H1 (cell line): ENCODE measurements around the gene KIAA1671. TPM values are rescaled to one million over a fixed set of nuclear protein-coding genes. Genes with fewer than 3 reads are reported as not detected.

Experiments used
- CTCF ChIA-PET: fragments of 300-600 bp; sonication (Branson Sonifier 250); formaldehyde crosslinking; loops from one replicate; lab custom pipeline; 2021; ENCODE audit not compliant: partially characterized antibody; lab: Charles Lee
- POLR2A ChIA-PET: fragments of 300-600 bp; sonication (Branson Sonifier 250); formaldehyde crosslinking; loops from one replicate; lab custom pipeline; 2021; ENCODE audit warnings: inconsistent platforms; ENCODE audit not compliant: partially characterized antibody; lab: Charles Lee
- DNase-seq, 2 experiments: peaks; one replicate each; pipeline versions ENCODE4 v3.0.0 to v3.0.0-alpha.2; 2010 to 2022; ENCODE audit warnings: low spot score in 2 of 2, low read depth in 1 of 2, mixed read lengths in 1 of 2
- FAIRE-seq: peaks from 2 replicates; lab custom pipeline; 2011; peaks lifted over from hg19 to GRCh38; lab: Jason Lieb, UNC
- H2AFZ ChIP-seq: 2 replicates; pipeline ENCODE4 v1.8.1; 2012; ENCODE audit warnings: low read length, inconsistent platforms
- H2AK5ac ChIP-seq: 2 replicates; pipeline ENCODE4 v1.6.1; 2013; ENCODE audit warnings: low read depth, low read length
- H2BK120ac ChIP-seq: replicated peaks from 2 replicates; pipeline ENCODE3; 2013; ENCODE audit warnings: low read depth, low read length, inconsistent platforms
- H2BK12ac ChIP-seq: 2 replicates; pipeline ENCODE4 v1.6.1; 2013; ENCODE audit warnings: low read depth, low read length
- H2BK15ac ChIP-seq: 2 replicates; pipeline ENCODE4 v1.6.1; 2013; ENCODE audit warnings: low read length
- H2BK20ac ChIP-seq: 2 replicates; pipeline ENCODE4 v1.6.1; 2013; ENCODE audit warnings: low read length
- H2BK5ac ChIP-seq: 2 replicates; pipeline ENCODE4 v1.6.1; 2013; ENCODE audit warnings: low read depth, low read length
- H3K14ac ChIP-seq: 2 replicates; pipeline ENCODE4 v1.6.1; 2013; ENCODE audit warnings: inconsistent platforms; ENCODE audit not compliant: insufficient read length
- H3K18ac ChIP-seq: 2 replicates; pipeline ENCODE4 v1.6.1; 2013; ENCODE audit warnings: low read length; ENCODE audit errors: extremely low read depth
- H3K23ac ChIP-seq: 2 replicates; pipeline ENCODE4 v1.6.1; 2013; ENCODE audit warnings: inconsistent platforms; ENCODE audit not compliant: insufficient read length
- H3K23me2 ChIP-seq: 2 replicates; pipeline ENCODE4 v1.6.1; 2013; ENCODE audit warnings: low read depth, low read length
- H3K27ac ChIP-seq: 2 replicates; pipeline ENCODE4 v1.6.1; 2011; ENCODE audit warnings: low read depth, low read length, inconsistent platforms
- H3K27me3 ChIP-seq, 4 experiments: replicated peaks in 1 of 4; 1 replicate in 1 of 4; 2 replicates in 3 of 4; pipeline versions ENCODE4 v1.6.1 to v1.8.1; 2011 to 2013; ENCODE audit warnings: low read length in 3 of 4, mild to moderate bottlenecking in 3 of 4, inconsistent platforms in 2 of 4, mixed read lengths in 2 of 4, moderate library complexity in 1 of 4; ENCODE audit not compliant: control insufficient read depth in 3 of 4, insufficient read depth in 3 of 4; ENCODE audit errors: extremely low read depth in 1 of 4
- H3K36me3 ChIP-seq, 4 experiments: 2 replicates each; pipeline versions ENCODE4 v1.6.1 to v1.8.1; 2011 to 2013; ENCODE audit warnings: mild to moderate bottlenecking in 4 of 4, low read length in 3 of 4, moderate library complexity in 2 of 4, control low read depth in 1 of 4, inconsistent platforms in 1 of 4; ENCODE audit not compliant: insufficient read depth in 4 of 4, control insufficient read depth in 2 of 4
- H3K4ac ChIP-seq: replicated peaks from 2 replicates; pipeline ENCODE3; 2013; ENCODE audit warnings: low read length, low read depth, mixed read lengths, inconsistent platforms; ENCODE audit not compliant: insufficient read length
- H3K4me1 ChIP-seq, 4 experiments: replicated peaks in 1 of 4; 1 replicate in 1 of 4; 2 replicates in 3 of 4; pipeline versions ENCODE4 v1.6.1 to v1.8.1; 2011 to 2013; ENCODE audit warnings: low read length in 3 of 4, inconsistent platforms in 2 of 4, mixed read lengths in 1 of 4; ENCODE audit not compliant: insufficient read depth in 4 of 4, control insufficient read depth in 3 of 4
- H3K4me2 ChIP-seq, 2 experiments: 2 replicates each; pipeline versions ENCODE4 v1.6.1 to v1.8.1; 2011 to 2013; ENCODE audit warnings: low read depth in 2 of 2, low read length in 2 of 2, control low read depth in 1 of 2, inconsistent platforms in 1 of 2, mild to moderate bottlenecking in 1 of 2; ENCODE audit not compliant: insufficient read depth in 1 of 2
- H3K4me3 ChIP-seq, 4 experiments: fragments of 200-600, 300-600 bp in 1 of 4; sonication (generic), shearing (Covaris generic), sonication (Bioruptor Twin) in 1 of 4; 2 replicates each; pipeline versions ENCODE4 v1.5.1 to v1.8.1; 2011 to 2016; ENCODE audit warnings: low read length in 4 of 4, low read depth in 3 of 4, control low read depth in 2 of 4, inconsistent platforms in 2 of 4, mild to moderate bottlenecking in 2 of 4, mixed read lengths in 1 of 4, moderate library complexity in 1 of 4; ENCODE audit not compliant: insufficient read depth in 2 of 4; ENCODE audit errors: extremely low read depth in 1 of 4
- H3K56ac ChIP-seq: replicated peaks from 2 replicates; pipeline ENCODE3; 2013; ENCODE audit warnings: low read depth, mild to moderate bottlenecking, mixed read lengths, low read length, inconsistent platforms; ENCODE audit not compliant: insufficient read length
- H3K79me1 ChIP-seq: 2 replicates; pipeline ENCODE4 v1.6.1; 2013; ENCODE audit warnings: low read depth, low read length, control low read depth
- H3K79me2 ChIP-seq, 2 experiments: 2 replicates each; pipeline versions ENCODE4 v1.6.1 to v1.8.1; 2012 to 2013; ENCODE audit warnings: low read length in 2 of 2, mild to moderate bottlenecking in 2 of 2, inconsistent platforms in 1 of 2; ENCODE audit not compliant: insufficient read depth in 2 of 2, control insufficient read depth in 1 of 2
- H3K9ac ChIP-seq, 4 experiments: replicated peaks in 1 of 4; 1 replicate in 1 of 4; 2 replicates in 3 of 4; pipeline versions ENCODE4 v1.6.1 to v1.8.1; 2011 to 2013; ENCODE audit warnings: low read depth in 3 of 4, low read length in 3 of 4, control low read depth in 2 of 4, mild to moderate bottlenecking in 2 of 4, moderate library complexity in 2 of 4, inconsistent platforms in 1 of 4; ENCODE audit errors: extremely low read depth in 1 of 4
- H3K9me3 ChIP-seq, 2 experiments: 2 replicates each; pipeline versions ENCODE4 v1.6.1 to v1.8.1; 2012 to 2013; ENCODE audit warnings: mild to moderate bottlenecking in 2 of 2, moderate library complexity in 2 of 2, control low read depth in 1 of 2, inconsistent platforms in 1 of 2, low read depth in 1 of 2, low read length in 1 of 2, mixed read lengths in 1 of 2; ENCODE audit not compliant: insufficient read depth in 2 of 2
- H4K20me1 ChIP-seq, 2 experiments: replicated peaks in 1 of 2; 2 replicates each; pipeline versions ENCODE3 to v1.8.1; 2011 to 2013; ENCODE audit warnings: inconsistent platforms in 2 of 2, low read length in 2 of 2, mild to moderate bottlenecking in 1 of 2; ENCODE audit not compliant: insufficient read depth in 2 of 2, control insufficient read depth in 1 of 2
- H4K5ac ChIP-seq: 2 replicates; pipeline ENCODE4 v1.6.1; 2013; ENCODE audit warnings: low read length, low read depth, mixed read lengths, inconsistent platforms; ENCODE audit not compliant: insufficient read length
- H4K8ac ChIP-seq: 2 replicates; pipeline ENCODE4 v1.8.0; 2013; ENCODE audit warnings: mild to moderate bottlenecking, moderate library complexity, low read length, inconsistent platforms; ENCODE audit not compliant: insufficient read depth; ENCODE audit errors: extremely low read depth
- H4K91ac ChIP-seq: replicated peaks from 2 replicates; pipeline ENCODE3; 2013; ENCODE audit warnings: low read length, mixed read lengths, inconsistent platforms; ENCODE audit not compliant: insufficient read length
- CBX8 ChIP-seq: fragments of 300-800, 300-1000 bp; sonication (generic); IDR thresholded peaks from 2 replicates; pipeline ENCODE4 v1.7.1; 2016; ENCODE audit warnings: low read depth, low read length, borderline replicate concordance
- CHD1 ChIP-seq: IDR thresholded peaks from 2 replicates; pipeline ENCODE4 v1.6.1; 2012; ENCODE audit warnings: low read depth, low read length, improper control_type of control experiment
- CHD2 ChIP-seq: IDR thresholded peaks from 2 replicates; pipeline ENCODE4 v1.6.1; 2012; ENCODE audit warnings: low read length, improper control_type of control experiment
- MAX ChIP-seq: IDR thresholded peaks from 2 replicates; pipeline ENCODE4 v1.6.1; 2012; ENCODE audit warnings: inconsistent platforms
- RAD21 ChIP-seq, 2 experiments: IDR thresholded peaks in 1 of 2; conservative IDR thresholded peaks in 1 of 2; 2 replicates each; pipeline ENCODE4 v1.6.1; 2011; ENCODE audit warnings: low read depth in 2 of 2, low read length in 2 of 2, improper control_type of control experiment in 1 of 2, inconsistent platforms in 1 of 2, mild to moderate bottlenecking in 1 of 2, moderate library complexity in 1 of 2
- ZNF274 ChIP-seq: IDR thresholded peaks from 2 replicates; pipeline ENCODE4 v1.7.0; 2012; ENCODE audit warnings: low read length, borderline replicate concordance; ENCODE audit errors: extremely low read depth
- WGBS, 2 experiments: shearing (Covaris generic) in 1 of 2; methylation state at CpG; one replicate each; pipeline versions ENCODE4 v1.1.6 to v1.1.7; 2013 to 2015; ENCODE audit warnings: low lambda C conversion rate in 2 of 2, mixed read lengths in 2 of 2, inconsistent platforms in 1 of 2, low coverage in 1 of 2, missing lambda C conversion rate in 1 of 2; ENCODE audit not compliant: insufficient replicate concordance in 2 of 2, insufficient coverage in 1 of 2, insufficient read length in 1 of 2; ENCODE audit errors: extremely low coverage in 1 of 2, missing lambda C conversion rate in 1 of 2; 5-methylcytosine and 5-hydroxymethylcytosine counted together
- polyA plus RNA-seq, 7 experiments: library from polyadenylated mRNA; depleted of rRNA in 3 of 7; stranded (reverse) in 5 of 7; unstranded in 2 of 7; fragments of >200 nt in 5 of 7; fragments of 200-250 nt in 2 of 7; gene quantifications; 1 replicate in 5 of 7; 2 replicates in 1 of 7; 4 replicates in 1 of 7; pipeline versions ENCODE4 v1.2.1 to v1.2.3, GENCODE V29; 2011 to 2013; ENCODE audit warnings: missing spikeins in 2 of 7, mixed read lengths in 2 of 7
- total RNA-seq: library from RNA; stranded (reverse); fragmentation: NEBNext Ultra II Directional; extraction: Animal tissue kit (Norgen Biotek cat#: 25700); gene quantifications from 2 replicates; pipeline ENCODE4 v1.2.1, GENCODE V29; 2021

Gene KIAA1671
- total and polyA plus RNA-seq, 2 of the 8 experiments (the other 6 are each of a cell fraction or from before 2014, with no cell fraction given), result 6.4 to 23.9 TPM

GRCh38 chr22:25096638-25097405, 144.3 kb downstream of the KIAA1671 start:
- Histone ChIP-seq H4K91ac (no peak overlapping the region), H4K5ac (no peak overlapping the region), H3K23ac (no peak overlapping the region)
- whole genome bisulfite sequencing, 2 experiments, result 87% methylated on average over 17 of the region's 17 CpGs; no CpG with 5 or more reads in 1 of the 2 experiments
- DNase-seq, result no peak
- no peak for TF ChIP-seq MAX
- TF ChIP-seq RAD21 (IDR thresholded peaks at IDR 0.05 in 1 of 2, conservative IDR thresholded peaks at IDR 0.05 in 1 of 2; ENCODE audit: low read depth in 2 of 2, low read length in 2 of 2), result no peak
- TF ChIP-seq CHD2, result no peak
- no peak for TF ChIP-seq ZNF274
- no peak for TF ChIP-seq CHD1
- no peak for TF ChIP-seq CBX8
- TF ChIP-seq, all 59 proteins: peak for 0
- H2BK20ac ChIP-seq, result no peak overlapping the region
- no peaks in the 10 kb centered on the region; the same call in 1 of the 2 replicates for H3K23me2 ChIP-seq
- no peaks in the 10 kb centered on the region for H3K79me2 ChIP-seq
- H2BK12ac ChIP-seq, result no peak overlapping the region
- H3K9me3 ChIP-seq, result no peaks in the 10 kb centered on the region
- no peak overlapping the region for H2BK5ac ChIP-seq
- H3K36me3 ChIP-seq, result no peaks in the 10 kb centered on the region
- ChIA-PET CTCF (interaction anchor here (1.1 to 2.0 kb wide), 3 partner anchors 9 to 158 kb away, joined by 3 to 7 read pairs (median 4); no protein-coding TSS in a partner anchor), POLR2A (no interaction called here)
- no peak overlapping the region for H3K56ac ChIP-seq
- no peak overlapping the region for H2AFZ ChIP-seq
- H3K4me3 ChIP-seq, result no peak overlapping the region
- H3K27ac ChIP-seq, result no peak overlapping the region
- no peaks in the 10 kb centered on the region for H3K27me3 ChIP-seq
- H2BK120ac ChIP-seq, result no peak overlapping the region
- no peak overlapping the region for H2BK15ac ChIP-seq
- H3K14ac ChIP-seq, result no peak overlapping the region
- no peak overlapping the region for H3K4me2 ChIP-seq
- H3K9ac ChIP-seq, result no peak overlapping the region
- H4K8ac ChIP-seq, result no peak overlapping the region
- H3K4ac ChIP-seq, result no peak overlapping the region
- H3K4me1 ChIP-seq, result peaks cover 3 to 8% (median 4%) of the 10 kb centered on the region in 4 experiments; a peak in 6 of 7 replicates
- no peaks in the 10 kb centered on the region for H4K20me1 ChIP-seq
- no peak overlapping the region for H3K18ac ChIP-seq
- FAIRE-seq, result no peak
- no peaks in the 10 kb centered on the region; the same call in 1 of the 2 replicates for H3K79me1 ChIP-seq
- H2AK5ac ChIP-seq, result no peak overlapping the region
